Ishikawa (cell line): ENCODE results near the gene FOXI2.

Experiments
- CEBPB ChIP-seq: IDR thresholded peaks from 2 replicates; pipeline ENCODE4 v1.6.1; 2012
- CREB1 ChIP-seq: IDR thresholded peaks from 2 replicates; pipeline ENCODE4 v1.6.1; 2012; ENCODE audit warnings: low read depth
- EGR1 ChIP-seq: IDR thresholded peaks from 2 replicates; pipeline ENCODE4 v1.6.1; 2012
- EP300 ChIP-seq: IDR thresholded peaks from 2 replicates; pipeline ENCODE4 v1.6.1; 2012; ENCODE audit warnings: borderline replicate concordance
- FOXM1 ChIP-seq: IDR thresholded peaks from 2 replicates; pipeline ENCODE4 v1.6.1; 2012; ENCODE audit warnings: low read depth, borderline replicate concordance
- NFIC ChIP-seq: IDR thresholded peaks from 2 replicates; pipeline ENCODE4 v1.6.1; 2012
- RAD21 ChIP-seq: IDR thresholded peaks from 2 replicates; pipeline ENCODE4 v1.6.1; 2012; ENCODE audit warnings: low read depth
- TAF1 ChIP-seq: IDR thresholded peaks from 2 replicates; pipeline ENCODE4 v1.6.1; 2012; ENCODE audit warnings: low read depth, mild to moderate bottlenecking
- TCF12 ChIP-seq: IDR thresholded peaks from 2 replicates; pipeline ENCODE4 v1.6.1; 2012; ENCODE audit warnings: low read depth
- TEAD4 ChIP-seq: IDR thresholded peaks from 2 replicates; pipeline ENCODE4 v1.6.1; 2012
- YY1 ChIP-seq: IDR thresholded peaks from 2 replicates; pipeline ENCODE4 v1.6.1; 2012; ENCODE audit warnings: low read depth
- ZBTB7A ChIP-seq: IDR thresholded peaks from 2 replicates; pipeline ENCODE4 v1.6.1; 2012; ENCODE audit warnings: low read depth
- TF ChIP-seq, protein P1 (sequence below): IDR thresholded peaks from 2 replicates; pipeline ENCODE4 v1.6.1; 2012
- TF ChIP-seq, protein P2 (sequence below): IDR thresholded peaks from 2 replicates; pipeline ENCODE4 v1.6.1; 2012
- TF ChIP-seq, protein P3 (sequence below): IDR thresholded peaks from 2 replicates; pipeline ENCODE4 v1.6.1; 2012; ENCODE audit warnings: low read depth, mild to moderate bottlenecking

Gene FOXI2

DNA sequence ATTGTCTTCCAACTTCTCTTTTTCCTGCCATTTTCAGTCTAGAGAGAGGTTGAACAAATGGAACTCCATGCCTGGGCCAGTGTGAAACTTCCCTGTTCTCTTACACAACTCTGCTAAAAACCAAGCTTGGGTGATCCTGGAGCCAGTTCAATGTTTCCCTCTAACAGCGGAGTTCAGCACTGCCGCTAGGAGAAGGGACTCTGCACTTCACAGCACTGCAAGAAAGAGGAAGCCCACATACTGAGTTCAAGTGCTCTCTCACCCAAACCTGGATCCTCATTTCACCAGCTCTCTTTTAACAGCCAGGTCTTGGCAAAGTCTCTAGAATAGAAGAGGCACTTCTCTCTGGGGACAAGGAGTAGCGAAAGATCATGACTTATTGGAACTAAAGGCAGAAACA lies 18.8 kb downstream of the FOXI2 start:
- TF ChIP-seq, protein P1, sequence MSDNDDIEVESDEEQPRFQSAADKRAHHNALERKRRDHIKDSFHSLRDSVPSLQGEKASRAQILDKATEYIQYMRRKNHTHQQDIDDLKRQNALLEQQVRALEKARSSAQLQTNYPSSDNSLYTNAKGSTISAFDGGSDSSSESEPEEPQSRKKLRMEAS = no peak
- TF ChIP-seq FOXM1 = no peak
- TF ChIP-seq CREB1 = no peak
- TF ChIP-seq TEAD4 = no peak
- no peak for TF ChIP-seq TAF1
- no peak for TF ChIP-seq EGR1
- no peak for TF ChIP-seq EP300
- TF ChIP-seq TCF12 = no peak
- TF ChIP-seq, protein P2, sequence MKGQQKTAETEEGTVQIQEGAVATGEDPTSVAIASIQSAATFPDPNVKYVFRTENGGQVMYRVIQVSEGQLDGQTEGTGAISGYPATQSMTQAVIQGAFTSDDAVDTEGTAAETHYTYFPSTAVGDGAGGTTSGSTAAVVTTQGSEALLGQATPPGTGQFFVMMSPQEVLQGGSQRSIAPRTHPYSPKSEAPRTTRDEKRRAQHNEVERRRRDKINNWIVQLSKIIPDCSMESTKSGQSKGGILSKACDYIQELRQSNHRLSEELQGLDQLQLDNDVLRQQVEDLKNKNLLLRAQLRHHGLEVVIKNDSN = no peak
- TF ChIP-seq ZBTB7A = no peak
- TF ChIP-seq, protein P3, sequence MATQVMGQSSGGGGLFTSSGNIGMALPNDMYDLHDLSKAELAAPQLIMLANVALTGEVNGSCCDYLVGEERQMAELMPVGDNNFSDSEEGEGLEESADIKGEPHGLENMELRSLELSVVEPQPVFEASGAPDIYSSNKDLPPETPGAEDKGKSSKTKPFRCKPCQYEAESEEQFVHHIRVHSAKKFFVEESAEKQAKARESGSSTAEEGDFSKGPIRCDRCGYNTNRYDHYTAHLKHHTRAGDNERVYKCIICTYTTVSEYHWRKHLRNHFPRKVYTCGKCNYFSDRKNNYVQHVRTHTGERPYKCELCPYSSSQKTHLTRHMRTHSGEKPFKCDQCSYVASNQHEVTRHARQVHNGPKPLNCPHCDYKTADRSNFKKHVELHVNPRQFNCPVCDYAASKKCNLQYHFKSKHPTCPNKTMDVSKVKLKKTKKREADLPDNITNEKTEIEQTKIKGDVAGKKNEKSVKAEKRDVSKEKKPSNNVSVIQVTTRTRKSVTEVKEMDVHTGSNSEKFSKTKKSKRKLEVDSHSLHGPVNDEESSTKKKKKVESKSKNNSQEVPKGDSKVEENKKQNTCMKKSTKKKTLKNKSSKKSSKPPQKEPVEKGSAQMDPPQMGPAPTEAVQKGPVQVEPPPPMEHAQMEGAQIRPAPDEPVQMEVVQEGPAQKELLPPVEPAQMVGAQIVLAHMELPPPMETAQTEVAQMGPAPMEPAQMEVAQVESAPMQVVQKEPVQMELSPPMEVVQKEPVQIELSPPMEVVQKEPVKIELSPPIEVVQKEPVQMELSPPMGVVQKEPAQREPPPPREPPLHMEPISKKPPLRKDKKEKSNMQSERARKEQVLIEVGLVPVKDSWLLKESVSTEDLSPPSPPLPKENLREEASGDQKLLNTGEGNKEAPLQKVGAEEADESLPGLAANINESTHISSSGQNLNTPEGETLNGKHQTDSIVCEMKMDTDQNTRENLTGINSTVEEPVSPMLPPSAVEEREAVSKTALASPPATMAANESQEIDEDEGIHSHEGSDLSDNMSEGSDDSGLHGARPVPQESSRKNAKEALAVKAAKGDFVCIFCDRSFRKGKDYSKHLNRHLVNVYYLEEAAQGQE = no peak
- no peak for TF ChIP-seq RAD21
- no peak for TF ChIP-seq YY1
- no peak for TF ChIP-seq NFIC
- no peak for TF ChIP-seq CEBPB

DNA sequence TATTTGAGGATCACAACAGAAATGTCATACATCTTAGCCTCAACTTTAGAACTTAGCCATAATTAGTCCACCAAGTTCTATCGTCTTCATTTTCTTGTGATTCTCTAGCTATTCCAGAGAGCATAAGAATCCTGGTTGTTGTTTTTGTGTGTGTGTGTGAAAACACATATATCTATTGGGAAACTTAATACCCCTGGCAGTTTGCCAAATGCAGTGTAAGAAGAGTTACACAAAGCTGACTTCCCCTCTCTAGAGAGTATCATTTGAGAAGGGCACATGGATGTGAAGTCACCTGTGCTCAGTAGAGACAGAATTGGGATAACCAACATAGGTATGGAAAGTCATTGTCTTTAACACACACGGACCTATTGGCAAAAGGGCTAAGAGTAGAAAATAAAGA lies 19.3 kb downstream of the FOXI2 start:
- TF ChIP-seq FOXM1 (no peak), NFIC (0 out of 2 replicates have a peak, but pooled peaks have one; percentile 8), CREB1 (no peak), TCF12 (no peak)

DNA sequence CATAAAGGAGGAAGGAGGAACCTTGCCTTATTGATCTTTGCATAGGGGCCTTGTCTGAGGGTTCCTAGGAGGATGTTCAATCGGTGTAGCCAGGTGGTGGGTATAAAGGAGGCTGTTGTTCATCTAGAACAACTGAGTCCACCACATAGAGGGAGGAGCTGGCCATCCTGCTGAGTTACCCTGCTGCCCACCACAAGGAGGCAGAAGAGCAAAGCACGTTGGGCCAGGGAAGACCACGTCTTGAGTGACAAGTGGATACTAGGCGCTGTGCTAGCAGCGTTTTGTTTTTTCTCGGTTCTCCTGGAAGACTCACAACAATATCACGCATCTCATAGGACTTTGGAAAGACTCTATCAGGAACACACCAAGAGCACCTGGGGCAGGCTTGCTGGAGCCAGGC lies 20.0 kb downstream of the FOXI2 start:
- TF ChIP-seq RAD21 (no peak), TCF12 (no peak)

DNA sequence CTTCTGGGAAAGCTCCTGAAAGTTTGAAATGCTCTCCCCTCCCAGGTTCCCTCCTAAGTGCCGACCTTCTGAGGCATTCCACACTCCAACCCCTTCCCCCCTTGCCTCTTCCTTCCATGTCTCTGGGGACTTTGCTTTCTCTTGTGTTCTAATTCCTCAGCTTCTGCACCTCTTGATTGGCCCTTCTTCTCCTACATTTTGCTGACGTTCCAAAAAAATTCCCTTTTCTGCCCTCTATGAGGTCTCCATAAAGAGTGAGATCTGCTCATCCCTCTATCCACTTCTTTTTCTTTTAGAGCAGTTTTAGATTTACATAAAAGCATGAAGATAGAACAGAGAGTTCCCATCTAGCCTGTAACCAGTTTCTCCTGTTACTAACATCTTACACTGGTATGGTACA lies 22.3 kb downstream of the FOXI2 start:
- TF ChIP-seq TAF1 (no peak), TEAD4 (no peak), NFIC (no peak), ZBTB7A (no peak), EP300 (no peak), CEBPB (no peak), RAD21 (no peak), YY1 (no peak), EGR1 (no peak), TCF12 (no peak)
- TF ChIP-seq, protein P3 = no peak
- TF ChIP-seq, protein P1 = no peak

DNA sequence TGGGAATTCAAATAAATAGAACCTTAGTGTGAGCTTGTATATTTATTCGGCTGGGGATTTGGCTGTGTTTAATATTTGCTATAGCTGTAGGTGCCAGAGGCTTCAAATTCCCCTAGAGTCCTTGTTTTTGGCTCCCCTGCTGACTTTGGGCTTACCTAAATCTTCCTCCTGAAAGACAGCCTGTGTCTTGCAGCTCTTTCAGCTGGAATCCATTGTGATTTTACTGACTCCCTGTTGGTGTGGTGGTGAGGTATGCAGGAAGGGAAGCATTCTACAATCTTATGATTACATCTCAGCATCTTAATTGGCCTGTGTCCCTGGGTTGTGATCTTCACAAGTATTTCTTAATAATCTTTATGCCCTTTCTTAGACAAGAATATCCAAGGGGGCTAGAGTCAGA lies 25.9 kb downstream of the FOXI2 start:
- no peak for TF ChIP-seq EP300
- TF ChIP-seq RAD21 = no peak
- TF ChIP-seq CEBPB = no peak
- TF ChIP-seq NFIC = no peak
- TF ChIP-seq, protein P2 = no peak
- TF ChIP-seq, protein P3 = no peak
- TF ChIP-seq ZBTB7A = no peak
- no peak for TF ChIP-seq TCF12
- no peak for TF ChIP-seq TAF1
- no peak for TF ChIP-seq CREB1
- no peak for TF ChIP-seq FOXM1
- TF ChIP-seq EGR1 = no peak
- no peak for TF ChIP-seq YY1
